WI38 (cell line): ENCODE results near the gene CRYGB.

Source experiments
- H3K4me3 ChIP-seq: 2 replicates; pipeline ENCODE4 v1.5.1; 2011; ENCODE audit warnings: low read depth, mild to moderate bottlenecking, control low read depth, low read length
- CTCF ChIP-seq: IDR thresholded peaks from 2 replicates; pipeline ENCODE4 v1.5.1; 2012; ENCODE audit warnings: low read depth, mild to moderate bottlenecking, control low read depth, low read length

Gene CRYGB

DNA sequence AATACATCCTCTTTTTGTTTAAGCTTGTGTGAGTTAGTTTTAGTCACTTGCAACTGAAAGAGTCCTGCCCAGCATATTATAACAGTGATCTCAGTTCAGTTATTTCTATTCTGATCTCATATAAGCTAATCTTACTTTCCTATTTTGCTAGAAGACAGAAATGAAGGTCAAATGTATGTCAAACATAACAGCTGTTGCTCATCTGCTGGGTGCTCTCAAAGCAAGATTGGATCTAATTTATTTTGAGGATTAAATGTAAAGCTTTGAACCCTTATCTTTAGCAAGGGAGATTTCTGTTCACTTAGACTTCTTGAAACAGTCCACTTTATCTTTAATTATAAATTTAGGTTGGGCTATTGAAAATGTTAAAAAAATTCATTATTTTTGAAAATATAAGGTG is 52.8 kb downstream of the CRYGB start:
- no peak for TF ChIP-seq CTCF
- H3K4me3 ChIP-seq = no peak overlapping the region
